ENCODE results near the gene LMX1B. TPM values are rescaled to one million over a fixed set of nuclear protein-coding genes. Genes with fewer than 3 reads are reported as not detected.

Gene LMX1B
- total RNA-seq, 1 donor from 2014 or later: not detected

GRCh38 chr9:126617003-126617822, 3.5 kb downstream of the LMX1B start:
- intact Hi-C loops (cut with micrococcal nuclease): loop anchor here (5.0 kb wide), 1 partner anchor 60 kb away; no protein-coding TSS in a partner anchor

DNA sequence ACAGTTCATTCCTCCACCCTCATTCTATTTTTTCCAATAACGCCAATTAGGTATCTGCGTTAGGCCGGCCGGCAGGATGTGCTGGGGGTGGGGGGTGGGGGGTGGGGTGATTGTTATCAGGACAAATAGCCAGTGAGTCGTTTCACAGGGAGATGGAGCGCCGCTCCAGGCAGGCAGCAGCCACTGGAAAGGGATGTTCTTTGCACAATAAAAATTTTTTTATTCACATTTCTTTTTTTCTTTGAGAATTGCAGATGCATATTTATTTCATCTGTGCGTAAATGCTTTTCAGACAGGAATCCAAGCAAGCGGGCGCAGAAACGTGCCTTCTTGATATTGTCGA, 4.1 kb downstream of the LMX1B start:
- intact Hi-C loops (cut with micrococcal nuclease): loop anchor here (5.0 kb wide), 1 partner anchor 60 kb away; no protein-coding TSS in a partner anchor

- intact Hi-C loops (cut with micrococcal nuclease): loop anchor here (5.0 kb wide), 1 partner anchor 59 kb away; no protein-coding TSS in a partner anchor
Measured at GRCh38 chr9:126618190-126618584, 4.5 kb downstream of the LMX1B start.

DNA sequence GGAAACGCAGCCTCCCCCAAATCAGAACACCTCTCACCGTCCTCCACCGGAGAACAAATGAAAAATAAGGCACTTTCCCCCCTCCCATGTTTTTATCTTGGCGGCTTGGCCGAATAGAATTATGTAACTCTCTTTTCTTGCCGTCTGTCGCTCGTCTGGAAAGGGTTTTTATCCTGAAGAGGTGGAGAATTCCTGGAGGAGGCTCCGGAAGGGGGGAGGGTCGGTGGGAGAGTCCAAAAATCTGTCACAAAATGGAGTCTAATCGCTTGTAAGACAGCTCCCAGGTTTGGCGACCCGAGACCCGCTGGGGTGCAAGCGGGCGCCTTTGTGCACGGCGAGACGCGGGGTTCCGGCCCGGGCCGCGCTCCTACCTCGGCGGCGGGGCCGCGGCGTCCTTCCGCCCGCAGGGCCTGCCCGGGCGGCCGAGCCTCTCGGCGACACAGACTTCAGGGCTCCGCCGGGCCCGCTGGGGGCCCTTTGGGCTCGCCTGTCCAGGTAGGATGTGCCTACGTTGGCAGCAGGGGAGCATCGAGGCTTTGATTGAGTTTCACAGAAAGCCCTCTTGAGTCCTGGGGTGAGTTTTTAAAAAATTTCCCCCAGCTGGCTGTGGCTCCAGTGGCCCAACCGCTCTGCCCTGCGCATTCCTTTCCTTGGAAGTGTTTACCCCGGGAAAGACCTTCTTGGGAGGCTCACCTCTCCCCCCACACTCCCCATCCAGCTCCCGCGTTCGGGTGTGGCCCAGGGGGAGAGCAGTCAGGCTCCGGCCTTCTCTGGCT, 5.0 kb downstream of the LMX1B start:
- intact Hi-C loops (cut with micrococcal nuclease): loop anchor here (5.0 kb wide), 1 partner anchor 59 kb away; no protein-coding TSS in a partner anchor

DNA sequence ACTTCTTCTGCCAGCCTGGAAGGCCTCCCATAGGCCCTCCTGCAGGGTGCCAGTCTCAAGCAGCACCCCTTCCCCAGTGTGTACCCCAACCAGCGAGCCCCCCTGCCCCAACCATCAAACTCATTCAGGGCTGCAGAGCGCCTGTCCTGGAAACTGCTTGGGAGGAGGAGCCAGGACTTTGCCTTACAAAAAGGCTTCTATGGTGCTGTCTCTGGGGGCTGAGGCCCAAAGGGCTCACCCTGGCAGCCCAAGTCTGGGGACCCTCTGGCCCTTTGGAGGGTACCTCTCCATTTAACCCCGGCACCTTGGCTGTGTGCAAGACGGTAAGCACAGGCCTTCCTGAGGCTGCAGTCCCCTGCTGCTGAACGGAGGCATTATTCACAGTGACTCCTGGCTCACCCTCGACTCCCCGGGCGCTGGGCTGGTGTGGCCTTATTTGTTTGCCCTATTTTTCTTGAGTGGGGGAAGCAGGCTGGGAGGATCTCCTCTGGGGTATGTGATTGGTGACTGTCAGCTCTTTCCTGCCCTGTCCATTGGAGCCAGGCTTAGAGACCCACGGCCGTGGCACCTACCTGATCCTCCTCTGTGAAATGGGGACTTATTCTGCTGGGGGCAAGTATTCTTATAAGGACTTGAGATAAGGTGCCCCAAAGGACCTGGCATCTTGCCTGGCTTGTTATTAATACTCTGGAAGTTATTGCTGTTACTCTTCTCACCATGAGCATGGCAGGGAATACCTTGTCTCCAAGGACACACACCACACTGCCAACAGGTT, 5.8 kb downstream of the LMX1B start:
- intact Hi-C loops (cut with micrococcal nuclease): loop anchor here (5.0 kb wide), 1 partner anchor 58 kb away; no protein-coding TSS in a partner anchor

DNA sequence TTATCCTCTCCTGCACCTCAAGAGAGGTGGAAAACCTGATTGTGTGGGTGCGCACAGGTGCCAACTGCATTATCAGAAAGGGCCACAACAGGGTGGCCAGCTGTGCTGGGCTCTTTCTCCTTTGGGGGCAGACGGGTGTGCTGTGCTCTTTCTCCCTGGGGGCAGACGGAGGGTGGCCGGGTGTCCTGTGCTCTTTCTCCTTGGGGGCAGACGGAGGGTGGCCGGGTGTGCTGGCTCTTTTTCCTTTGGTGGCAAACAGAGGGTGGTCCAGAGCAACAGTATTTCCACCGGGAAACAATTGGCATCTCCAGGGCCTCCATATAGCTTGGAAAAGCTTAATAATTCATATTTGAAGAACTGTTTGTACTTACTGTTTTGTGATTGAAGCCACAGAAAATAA, 6.8 kb downstream of the LMX1B start:
- intact Hi-C loops (cut with micrococcal nuclease): no loop called here

DNA sequence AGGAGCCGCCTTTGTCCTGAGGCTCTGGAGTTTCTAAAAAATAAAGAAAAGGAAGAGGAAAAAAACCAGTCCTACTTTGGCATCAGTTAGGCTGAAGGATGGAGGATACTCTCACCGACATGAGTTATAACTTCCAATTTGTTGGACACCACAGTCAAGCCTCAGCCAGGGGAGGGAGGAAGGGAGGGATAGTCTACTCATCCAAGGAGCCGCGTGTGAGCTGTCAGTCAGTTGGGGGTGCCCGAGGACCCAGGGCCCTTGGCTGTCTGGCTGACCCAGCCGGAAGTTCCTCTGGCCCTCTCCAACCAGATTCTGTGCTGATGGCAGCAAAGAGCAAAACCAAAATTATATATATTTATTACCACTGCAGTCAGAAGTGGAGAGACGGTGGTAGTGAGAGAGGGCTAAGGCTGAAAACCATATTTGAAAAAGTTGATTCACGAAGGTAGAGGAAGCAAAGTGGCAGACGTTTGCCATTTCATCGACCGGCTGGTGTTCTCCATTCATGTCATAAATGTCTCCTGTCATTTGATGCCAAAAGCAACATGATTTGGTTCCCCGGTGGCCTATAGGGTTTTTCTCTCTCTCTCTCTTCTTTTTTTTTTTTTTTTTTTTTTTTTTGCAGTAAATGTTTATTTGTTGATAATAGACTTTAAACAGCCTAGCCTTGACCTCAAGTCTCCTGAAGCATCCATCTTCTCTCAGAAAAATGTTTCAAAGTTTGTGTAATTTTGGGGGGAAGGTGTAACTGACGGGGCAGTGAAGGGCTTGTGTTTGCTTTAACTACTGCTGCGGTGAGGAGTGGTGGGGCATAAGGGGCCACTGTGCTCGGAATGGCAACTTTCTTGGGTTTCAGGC, 7.6 kb downstream of the LMX1B start:
- intact Hi-C loops (cut with micrococcal nuclease): no loop called here

DNA sequence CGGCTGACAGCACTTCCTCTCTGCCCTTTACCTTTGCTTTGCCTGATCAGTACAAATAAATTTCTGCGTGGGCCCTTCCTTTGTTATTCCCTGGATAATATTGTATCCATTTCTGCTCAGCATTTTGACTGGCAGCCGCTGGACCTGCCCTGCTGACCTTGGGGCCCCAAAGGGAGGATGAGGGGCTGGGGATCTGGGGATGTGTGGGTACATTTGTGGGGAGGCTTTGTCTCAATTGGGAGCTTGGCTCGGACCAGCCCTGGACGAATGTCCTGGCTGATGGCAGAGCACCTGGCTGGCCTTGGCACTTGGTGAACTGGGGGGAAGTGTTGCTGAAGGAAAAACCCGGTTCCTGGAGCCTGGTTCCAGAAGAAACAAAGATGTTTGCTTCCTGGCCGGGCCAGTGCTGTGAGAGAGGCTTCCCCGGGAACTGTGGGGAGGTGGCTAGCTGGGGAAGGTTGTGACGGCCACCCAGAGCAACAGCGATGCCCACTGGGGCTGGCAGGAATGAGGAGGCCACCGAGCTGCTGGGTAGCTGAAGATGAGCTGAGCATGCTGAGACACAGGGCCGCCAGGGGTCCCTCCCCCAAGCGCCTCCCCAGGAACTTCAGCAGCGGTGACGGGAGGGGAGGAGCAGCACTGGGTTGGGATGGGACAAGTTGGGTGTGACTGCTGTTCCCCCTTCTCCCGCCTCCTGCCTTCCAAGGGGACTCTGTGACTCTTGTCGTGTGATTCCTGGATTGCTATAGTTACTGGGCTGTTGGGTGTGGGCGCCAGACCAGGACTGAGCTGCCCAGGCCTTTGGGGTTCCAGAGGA, 8.4 kb downstream of the LMX1B start:
- intact Hi-C loops (cut with micrococcal nuclease): no loop called here

DNA sequence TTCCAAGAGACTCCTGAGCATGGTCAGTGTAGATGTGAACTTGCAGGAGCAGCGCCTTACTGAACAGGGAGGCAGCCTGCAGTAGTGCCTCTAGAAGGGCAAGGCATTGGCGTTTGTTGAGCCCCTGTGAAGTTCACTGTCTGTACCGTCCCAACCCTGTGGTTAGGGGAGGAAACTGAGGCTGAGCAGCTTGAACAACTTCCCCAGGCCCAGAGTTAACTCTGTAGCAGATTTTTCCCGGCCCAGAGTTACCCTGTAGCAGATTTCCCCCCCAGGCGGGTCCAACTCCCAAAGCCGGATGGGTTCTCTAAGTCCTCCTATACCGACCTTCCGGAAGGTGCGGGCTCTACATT, 9.6 kb downstream of the LMX1B start:
- intact Hi-C loops (cut with micrococcal nuclease): no loop called here

GRCh38 chr9:126623667-126624478, 10.1 kb downstream of the LMX1B start:
- intact Hi-C loops (cut with micrococcal nuclease): no loop called here

DNA sequence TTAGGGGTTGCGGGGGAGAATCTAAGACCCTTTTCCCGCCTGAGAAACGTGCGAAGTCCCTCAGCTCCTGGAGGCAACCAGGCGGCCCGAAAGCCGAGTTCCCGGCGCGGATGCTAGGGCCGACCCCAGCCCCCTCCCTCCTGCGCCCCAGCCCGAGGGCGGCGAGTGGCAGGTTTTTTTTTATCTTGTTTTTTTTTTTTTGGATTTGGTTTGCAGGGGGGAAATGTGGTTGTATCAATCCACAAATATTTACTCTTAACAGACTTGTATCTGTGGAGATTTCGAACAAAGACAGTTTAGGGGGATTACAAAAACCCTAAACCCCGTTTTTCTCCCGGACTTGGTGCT, 10.7 kb downstream of the LMX1B start:
- intact Hi-C loops (cut with micrococcal nuclease): no loop called here

DNA sequence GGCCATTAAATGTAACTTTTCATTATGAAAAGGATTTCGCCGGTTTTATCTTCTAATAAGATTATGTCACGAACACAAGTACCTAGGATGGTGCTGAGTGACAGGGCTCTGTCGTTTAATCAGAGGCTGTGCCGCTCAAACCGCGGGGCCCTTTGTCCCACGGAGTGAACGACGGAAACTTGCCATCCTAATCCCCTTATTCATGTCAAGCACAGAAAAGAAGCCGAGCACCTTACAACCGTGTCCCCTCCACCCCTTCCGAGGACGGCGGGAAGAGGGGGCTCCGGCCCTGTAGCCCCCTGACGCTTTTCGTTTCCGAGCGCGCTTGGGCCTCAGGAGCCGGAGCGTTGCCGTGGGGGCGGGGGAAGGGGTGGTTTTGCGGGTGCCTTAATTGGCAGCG, 11.2 kb downstream of the LMX1B start:
- intact Hi-C loops (cut with micrococcal nuclease): loop anchor here (1.0 kb wide), 1 partner anchor 14 kb away; no protein-coding TSS in a partner anchor

DNA sequence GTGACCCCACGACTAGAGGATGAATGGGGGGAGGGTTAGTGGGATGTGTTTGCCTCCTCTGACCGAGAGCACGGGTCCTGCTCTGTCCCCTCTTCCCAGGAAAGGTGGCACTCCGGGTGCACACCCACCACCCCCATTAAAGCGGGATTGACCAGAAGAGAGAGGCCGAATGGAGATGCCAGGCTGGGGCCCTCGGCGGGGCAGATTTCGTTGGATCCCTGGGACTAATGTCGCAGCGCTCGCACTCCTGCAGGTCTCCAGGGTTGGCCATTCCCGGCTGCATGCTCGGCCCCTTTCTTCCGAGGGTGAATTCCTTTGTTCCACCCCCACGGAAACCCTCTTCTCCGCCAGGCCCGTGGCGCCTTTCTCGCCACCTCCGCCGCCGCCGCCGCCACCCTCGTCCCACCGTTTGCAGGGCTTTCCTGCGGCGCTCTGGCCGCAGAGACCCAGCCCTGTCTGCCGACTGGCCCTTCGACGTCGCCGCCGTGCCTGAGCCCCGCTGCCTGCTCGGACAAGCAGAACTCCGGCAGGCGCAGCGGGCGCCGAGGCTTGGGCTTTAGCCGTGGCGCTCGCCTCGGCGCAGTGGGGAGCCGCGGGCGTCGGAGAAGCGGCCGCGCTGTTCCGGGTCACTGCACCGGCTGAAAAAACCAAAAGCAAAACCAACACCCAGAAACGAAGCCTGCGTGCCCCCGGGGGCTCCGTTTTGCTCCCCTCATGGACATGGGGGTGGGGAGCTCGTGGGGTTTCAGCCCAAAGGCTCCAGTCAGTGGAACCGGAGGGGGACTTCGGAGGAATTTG, 11.8 kb downstream of the LMX1B start:
- intact Hi-C loops (cut with micrococcal nuclease): loop anchor here (1.0 kb wide), 1 partner anchor 14 kb away; no protein-coding TSS in a partner anchor

- intact Hi-C loops (cut with micrococcal nuclease): no loop called here
Measured at GRCh38 chr9:126626127-126626925, 12.6 kb downstream of the LMX1B start.

DNA sequence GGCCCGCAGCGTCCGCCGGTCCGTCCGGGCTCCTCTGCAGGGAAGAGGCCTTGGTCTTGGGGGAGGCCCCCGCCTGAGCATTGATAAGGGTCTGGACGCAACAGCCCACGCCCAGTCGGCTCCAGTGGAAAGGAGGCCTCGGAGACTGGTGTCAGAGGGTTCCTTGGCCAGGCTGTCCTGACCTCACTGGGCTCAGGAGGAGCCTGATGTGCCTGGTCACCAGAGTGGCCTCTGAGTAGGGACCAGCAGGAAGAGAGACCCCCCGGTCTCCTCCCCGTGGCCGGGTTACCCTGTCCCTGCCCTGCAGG, 13.2 kb downstream of the LMX1B start:
- intact Hi-C loops (cut with micrococcal nuclease): no loop called here

DNA sequence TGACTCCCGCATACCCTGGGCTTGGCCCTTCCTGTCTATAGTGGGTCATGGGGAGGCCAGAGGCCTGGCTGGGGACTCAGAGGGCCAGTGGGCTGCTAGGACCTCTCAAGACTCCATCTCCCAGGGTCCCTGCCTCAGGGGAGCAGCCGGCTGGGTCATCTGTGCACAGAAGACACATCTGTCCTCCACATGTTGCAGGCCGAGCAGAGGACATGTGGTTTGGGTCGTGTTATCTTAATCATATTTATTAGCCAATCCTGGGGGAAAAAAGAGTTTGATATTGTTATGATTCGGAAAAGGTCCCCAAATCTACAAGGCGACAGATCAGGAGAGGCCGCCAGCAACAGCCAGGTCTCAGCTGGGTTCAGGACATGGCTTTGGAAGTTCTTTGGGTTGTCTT, 14.4 kb downstream of the LMX1B start:
- intact Hi-C loops (cut with micrococcal nuclease): no loop called here

DNA sequence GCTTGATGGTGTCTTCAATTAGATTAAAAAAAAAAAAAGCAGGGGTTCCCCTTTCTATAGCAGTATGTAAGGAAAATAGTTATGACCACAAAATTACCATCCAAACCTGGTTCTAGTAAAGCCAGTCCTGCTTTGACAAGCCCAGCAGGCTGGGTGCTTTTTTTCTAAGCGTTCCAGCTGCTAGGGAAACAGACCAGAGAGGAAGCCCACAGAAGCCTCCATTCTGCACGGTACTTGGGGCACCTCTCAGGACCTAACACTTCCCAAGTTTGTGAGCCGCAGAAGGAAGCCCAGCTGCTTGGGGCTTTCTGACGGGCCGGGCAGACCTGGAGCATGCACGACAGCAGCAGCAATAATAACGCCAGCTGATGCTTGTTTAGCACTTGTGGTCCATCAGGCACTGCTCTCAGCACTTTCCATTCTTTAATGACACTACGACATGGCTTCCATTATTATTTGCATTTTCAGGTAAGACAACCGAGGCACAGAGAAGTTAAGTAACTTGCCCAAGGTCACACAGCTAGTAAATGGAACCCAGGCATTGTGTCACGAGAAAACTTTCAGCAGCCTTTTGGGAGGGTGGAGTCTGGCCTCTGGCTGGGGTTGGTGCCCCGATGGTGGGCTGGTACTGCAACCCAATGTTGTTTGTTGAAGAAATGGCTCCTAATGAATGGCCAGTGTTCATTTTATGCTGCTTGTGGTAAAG, 15.4 kb downstream of the LMX1B start:
- intact Hi-C loops (cut with micrococcal nuclease): no loop called here

Measured in T-helper 1 cell treated with Interleukin-12 subunit alpha and Interleukin-12 subunit beta and Interleukin-4 antibody, amounts not matched to agents 30 ng/mL and 1 ng/mL, for 36 hours (primary cell).